ENCODE results near the gene KLHDC4. TPM values are rescaled to one million over a fixed set of nuclear protein-coding genes. Genes with fewer than 3 reads are reported as not detected.

Gene KLHDC4
- polyA plus RNA-seq, 3 donors = 11.2 to 26.4 (median 12.6) TPM

GRCh38 chr16:87725596-87726235, 40.1 kb downstream of the KLHDC4 start:
- Mint-ChIP-seq H3K9me3 (peaks cover 0 to 2% (median 0%) of the 10 kb centered on the region in 7 donors), H3K27me3 (ENCODE audit: low read depth in 3 of 3) (peaks cover 0 to 2% (median 0%) of the 10 kb centered on the region in 3 donors), H3K27ac (peak overlapping the region in 1 of 7 donors; percentile 77), H3K4me1 (no peaks in the 10 kb centered on the region), H3K4me3 (no peak overlapping the region), H3K36me3 (peaks cover 75 to 80% of the 10 kb centered on the region in 2 donors)
- WGBS (ENCODE audit: insufficient coverage) = 99% methylated on average over 12 of the region's 28 CpGs
- Histone ChIP-seq H3K4me2 (replicated peaks; ENCODE audit: extremely low read depth, low read length, poor library complexity, severe bottlenecking) (no peak overlapping the region), H3K27me3 (ENCODE audit: control insufficient read depth in 2 of 2, insufficient read depth in 2 of 2, low read length in 2 of 2) (no peaks in the 10 kb centered on the region), H3K9me3 (replicated peaks in 1 of 2; ENCODE audit: control insufficient read depth in 1 of 2, insufficient read depth in 1 of 2, low read length in 2 of 2) (no peaks in the 10 kb centered on the region), H3K4me3 (replicated peaks in 1 of 3; ENCODE audit: low read depth in 2 of 3, low read length in 3 of 3) (no peak overlapping the region), H3K4me1 (ENCODE audit: control insufficient read depth in 1 of 2, insufficient read depth in 2 of 2, low read length in 2 of 2) (no peaks in the 10 kb centered on the region), H4K20me1 (ENCODE audit: insufficient read depth, low read length) (no peaks in the 10 kb centered on the region), H3K36me3 (replicated peaks in 1 of 2; ENCODE audit: control insufficient read depth in 1 of 2, insufficient read depth in 2 of 2, low read length in 2 of 2) (peaks cover 46 to 90% of the 10 kb centered on the region in 2 donors), H2AFZ (ENCODE audit: insufficient read depth, low read depth, low read length, poor library complexity, severe bottlenecking) (no peak overlapping the region), H3K9ac (ENCODE audit: insufficient read depth, low read length, poor library complexity, severe bottlenecking) (no peak overlapping the region), H3K79me2 (ENCODE audit: insufficient read depth, low read length) (no peaks in the 10 kb centered on the region), H3K27ac (ENCODE audit: low read depth in 1 of 2, low read length in 2 of 2) (no peak overlapping the region)
- no peak for TF ChIP-seq CTCF (IDR thresholded peaks at IDR 0.05)
- no peak for DNase-seq
- intact Hi-C loops (cut with micrococcal nuclease) = no loop called here

- H3K36me3 ChIP-seq (replicated peaks in 1 of 2; ENCODE audit: control insufficient read depth in 1 of 2, insufficient read depth in 2 of 2, low read length in 2 of 2) = peaks cover 49 to 85% of the 10 kb centered on the region in 2 donors
- WGBS (ENCODE audit: insufficient coverage) = 90% methylated on average over 19 of the region's 19 CpGs
- H3K4me2 ChIP-seq (replicated peaks; ENCODE audit: extremely low read depth, low read length, poor library complexity, severe bottlenecking) = no peak overlapping the region
These were observed 41.1 kb downstream of the KLHDC4 start for GRCh38 chr16:87724490-87725291.

More at GRCh38 chr16:87724490-87725291, 41.1 kb downstream of the KLHDC4 start:
- Histone ChIP-seq H3K9me3 (replicated peaks in 1 of 2; ENCODE audit: control insufficient read depth in 1 of 2, insufficient read depth in 1 of 2, low read length in 2 of 2) (no peaks in the 10 kb centered on the region), H3K79me2 (ENCODE audit: insufficient read depth, low read length) (no peaks in the 10 kb centered on the region), H3K4me3 (replicated peaks in 1 of 3; ENCODE audit: low read depth in 2 of 3, low read length in 3 of 3) (no peak overlapping the region), H2AFZ (ENCODE audit: insufficient read depth, low read depth, low read length, poor library complexity, severe bottlenecking) (no peak overlapping the region), H3K27ac (ENCODE audit: low read depth in 1 of 2, low read length in 2 of 2) (no peak overlapping the region), H3K4me1 (ENCODE audit: control insufficient read depth in 1 of 2, insufficient read depth in 2 of 2, low read length in 2 of 2) (no peaks in the 10 kb centered on the region), H3K27me3 (ENCODE audit: control insufficient read depth in 2 of 2, insufficient read depth in 2 of 2, low read length in 2 of 2) (no peaks in the 10 kb centered on the region), H4K20me1 (ENCODE audit: insufficient read depth, low read length) (no peaks in the 10 kb centered on the region), H3K9ac (ENCODE audit: insufficient read depth, low read length, poor library complexity, severe bottlenecking) (no peak overlapping the region)
- TF ChIP-seq CTCF (IDR thresholded peaks at IDR 0.05) = no peak
- peaks cover 75 to 81% of the 10 kb centered on the region in 2 donors for H3K36me3 Mint-ChIP-seq
- peaks cover 0 to 5% (median 0%) of the 10 kb centered on the region in 7 donors for H3K9me3 Mint-ChIP-seq
- intact Hi-C loops (cut with micrococcal nuclease) = no loop called here
- H3K4me1 Mint-ChIP-seq = no peaks in the 10 kb centered on the region
- no peak for DNase-seq
- H3K27ac Mint-ChIP-seq = no peak overlapping the region
- H3K4me3 Mint-ChIP-seq = no peak overlapping the region
- peaks cover 0 to 2% (median 0%) of the 10 kb centered on the region in 3 donors for H3K27me3 Mint-ChIP-seq (ENCODE audit: low read depth in 3 of 3)

Data from CD14-positive monocyte (primary cell).